ENCODE data around the gene RUSF1.

- TF ChIP-seq CTCF (IDR thresholded peaks at IDR 0.05), result no peak
- TF ChIP-seq POLR2A (IDR thresholded peaks at IDR 0.05), result no peak
- TF ChIP-seq POLR2AphosphoS5 (IDR thresholded peaks at IDR 0.05), result no peak
- no peak for TF ChIP-seq EP300 (IDR thresholded peaks at IDR 0.05)
Observed at GRCh38 chr16:31537362-31538242, 29.4 kb upstream of the RUSF1 start.
